Measurements from ENCODE around the gene PIN4. TPM values are rescaled to one million over a fixed set of nuclear protein-coding genes. Genes with fewer than 3 reads are reported as not detected.

PIN4 gene
- total and polyA plus RNA-seq, 2 of the 8 experiments (the other 6 are each of a cell fraction or from before 2014, with no cell fraction given), result 4.8 to 9.4 TPM

- TF ChIP-seq SRF (IDR thresholded peaks at IDR 0.05; ENCODE audit: low read depth, low read length) (no peak), JUN (IDR thresholded peaks at IDR 0.05; ENCODE audit: low read depth, low read length) (no peak), CHD1 (IDR thresholded peaks at IDR 0.05; ENCODE audit: low read depth, low read length) (no peak), GABPA (IDR thresholded peaks at IDR 0.05; ENCODE audit: borderline replicate concordance, insufficient read depth, low read length) (no peak), CBX8 (IDR thresholded peaks at IDR 0.05; ENCODE audit: borderline replicate concordance, low read depth, low read length) (no peak), YY1 (IDR thresholded peaks at IDR 0.05; ENCODE audit: low read depth, low read length) (no peak)
These were observed 21.3 kb downstream of the PIN4 start (continued) for GRCh38 chrX:72202792-72203401.

All from H1 (cell line).